ENCODE data around the gene SLC2A13.

DNA sequence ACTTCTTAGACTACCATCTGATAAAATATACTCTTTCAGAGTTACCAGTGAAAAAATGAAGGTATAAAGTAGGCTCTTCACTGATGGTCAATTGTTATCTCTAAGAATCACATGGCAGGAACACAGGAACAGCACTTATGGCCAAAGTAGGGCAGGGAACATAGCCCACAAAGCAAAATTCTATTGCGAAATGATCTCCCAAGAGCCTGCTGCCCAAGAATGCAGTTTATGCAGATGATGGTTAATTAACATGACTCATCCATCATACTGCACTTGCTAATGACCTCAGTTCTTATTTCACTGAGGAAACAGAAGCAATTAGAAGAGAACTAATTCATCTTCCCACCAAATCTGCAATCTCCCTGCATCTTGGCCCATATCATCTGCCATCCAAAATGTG lies 133.8 kb downstream of the SLC2A13 start:
- TF ChIP-seq, protein P1, sequence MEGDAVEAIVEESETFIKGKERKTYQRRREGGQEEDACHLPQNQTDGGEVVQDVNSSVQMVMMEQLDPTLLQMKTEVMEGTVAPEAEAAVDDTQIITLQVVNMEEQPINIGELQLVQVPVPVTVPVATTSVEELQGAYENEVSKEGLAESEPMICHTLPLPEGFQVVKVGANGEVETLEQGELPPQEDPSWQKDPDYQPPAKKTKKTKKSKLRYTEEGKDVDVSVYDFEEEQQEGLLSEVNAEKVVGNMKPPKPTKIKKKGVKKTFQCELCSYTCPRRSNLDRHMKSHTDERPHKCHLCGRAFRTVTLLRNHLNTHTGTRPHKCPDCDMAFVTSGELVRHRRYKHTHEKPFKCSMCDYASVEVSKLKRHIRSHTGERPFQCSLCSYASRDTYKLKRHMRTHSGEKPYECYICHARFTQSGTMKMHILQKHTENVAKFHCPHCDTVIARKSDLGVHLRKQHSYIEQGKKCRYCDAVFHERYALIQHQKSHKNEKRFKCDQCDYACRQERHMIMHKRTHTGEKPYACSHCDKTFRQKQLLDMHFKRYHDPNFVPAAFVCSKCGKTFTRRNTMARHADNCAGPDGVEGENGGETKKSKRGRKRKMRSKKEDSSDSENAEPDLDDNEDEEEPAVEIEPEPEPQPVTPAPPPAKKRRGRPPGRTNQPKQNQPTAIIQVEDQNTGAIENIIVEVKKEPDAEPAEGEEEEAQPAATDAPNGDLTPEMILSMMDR (conservative IDR thresholded peaks at IDR 0.05 in 1 of 2, IDR thresholded peaks at IDR 0.05 in 1 of 2; ENCODE audit: low read depth in 1 of 2, low read length in 2 of 2), result no peak
- TF ChIP-seq EZH2 (IDR thresholded peaks at IDR 0.05; ENCODE audit: low read length, missing control alignments), result no peak
